ENCODE data around the gene MSMB. TPM values are rescaled to one million over a fixed set of nuclear protein-coding genes. Genes with fewer than 3 reads are reported as not detected.
"Not testable (repeated sequence)": the region's sequence is repeated elsewhere in the genome, so short reads cannot be mapped to it uniquely, and the experiment has no call there.

The MSMB gene
- total RNA-seq, 1 donor = not detected

DNA sequence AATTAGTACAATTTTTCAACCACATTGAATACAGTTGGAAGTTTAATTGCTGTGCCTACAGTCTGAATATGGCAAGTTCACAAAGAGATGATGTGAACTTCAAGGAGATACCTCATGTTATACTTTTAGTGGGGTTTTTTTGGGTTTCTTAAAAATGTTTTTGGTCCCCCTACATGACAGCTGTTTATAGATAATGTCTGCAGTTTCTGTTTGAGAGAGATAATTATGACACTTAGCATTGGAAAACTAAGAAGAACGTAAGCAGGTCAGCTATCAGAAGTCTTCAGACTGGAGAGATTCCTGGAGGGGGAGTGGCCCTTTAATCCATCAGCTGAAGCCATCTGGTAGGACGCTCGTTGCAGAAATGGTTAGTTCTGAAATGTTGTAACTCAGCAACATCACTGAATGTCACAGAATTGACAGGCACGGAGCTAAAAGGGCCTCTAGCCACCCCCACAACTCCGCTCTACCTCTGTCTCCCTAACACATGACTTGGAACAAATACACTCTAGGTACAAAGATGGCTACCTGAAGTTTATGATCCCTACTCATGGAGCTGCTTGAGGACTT, 44.8 kb downstream of the MSMB start:
- no peaks in the 10 kb centered on the region for H3K9me3 ChIP-seq (ENCODE audit: low read depth, low read length)
- no peak overlapping the region for H3K27ac ChIP-seq (ENCODE audit: low read depth, low read length)
- H3K4me3 ChIP-seq (ENCODE audit: insufficient read depth, low read length) = no peak overlapping the region
- DNase-seq (ENCODE audit: insufficient read length, low spot score, missing footprints) = peak; percentile 18
- TF ChIP-seq, protein P1, sequence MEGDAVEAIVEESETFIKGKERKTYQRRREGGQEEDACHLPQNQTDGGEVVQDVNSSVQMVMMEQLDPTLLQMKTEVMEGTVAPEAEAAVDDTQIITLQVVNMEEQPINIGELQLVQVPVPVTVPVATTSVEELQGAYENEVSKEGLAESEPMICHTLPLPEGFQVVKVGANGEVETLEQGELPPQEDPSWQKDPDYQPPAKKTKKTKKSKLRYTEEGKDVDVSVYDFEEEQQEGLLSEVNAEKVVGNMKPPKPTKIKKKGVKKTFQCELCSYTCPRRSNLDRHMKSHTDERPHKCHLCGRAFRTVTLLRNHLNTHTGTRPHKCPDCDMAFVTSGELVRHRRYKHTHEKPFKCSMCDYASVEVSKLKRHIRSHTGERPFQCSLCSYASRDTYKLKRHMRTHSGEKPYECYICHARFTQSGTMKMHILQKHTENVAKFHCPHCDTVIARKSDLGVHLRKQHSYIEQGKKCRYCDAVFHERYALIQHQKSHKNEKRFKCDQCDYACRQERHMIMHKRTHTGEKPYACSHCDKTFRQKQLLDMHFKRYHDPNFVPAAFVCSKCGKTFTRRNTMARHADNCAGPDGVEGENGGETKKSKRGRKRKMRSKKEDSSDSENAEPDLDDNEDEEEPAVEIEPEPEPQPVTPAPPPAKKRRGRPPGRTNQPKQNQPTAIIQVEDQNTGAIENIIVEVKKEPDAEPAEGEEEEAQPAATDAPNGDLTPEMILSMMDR (IDR thresholded peaks at IDR 0.05; ENCODE audit: extremely low read depth, low read depth, low read length) = no peak
- peaks cover 16% of the 10 kb centered on the region for H3K79me2 ChIP-seq (ENCODE audit: insufficient read depth, low read length)
- H3K27me3 ChIP-seq (ENCODE audit: insufficient read depth, low read length) = no peaks in the 10 kb centered on the region
- H2AFZ ChIP-seq (ENCODE audit: low read length) = no peak overlapping the region
- peaks cover 67% of the 10 kb centered on the region for H3K36me3 ChIP-seq (ENCODE audit: insufficient read depth, low read length)
- peaks cover 17% of the 10 kb centered on the region for H3K4me1 ChIP-seq (ENCODE audit: insufficient read depth, low read length)
- peaks cover 21% of the 10 kb centered on the region for H4K20me1 ChIP-seq (ENCODE audit: insufficient read depth, low read length)
- H3K4me2 ChIP-seq (ENCODE audit: insufficient read depth, low read length) = no peak overlapping the region

DNA sequence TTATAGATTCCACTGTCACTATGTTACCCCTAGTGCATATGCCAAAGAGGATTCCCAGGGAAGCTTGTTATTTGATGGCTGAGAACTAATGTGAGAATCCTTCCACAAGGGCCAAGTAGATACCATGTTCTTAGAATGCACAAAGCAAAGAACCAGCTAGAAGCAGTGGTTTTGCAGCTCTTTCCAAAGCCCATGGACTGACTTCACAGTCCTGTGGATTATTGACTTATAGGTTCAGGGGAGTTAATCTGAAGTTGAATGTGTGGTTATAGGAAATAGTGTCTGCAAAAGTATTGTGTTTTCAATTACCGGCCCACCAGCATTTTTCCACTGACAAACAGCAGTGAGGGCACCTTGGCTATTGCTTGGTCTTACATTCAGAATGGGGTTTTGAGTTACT, 45.5 kb downstream of the MSMB start:
- H3K9me3 ChIP-seq (ENCODE audit: low read depth, low read length) = no peaks in the 10 kb centered on the region
- peaks cover 9% of the 10 kb centered on the region for H3K4me1 ChIP-seq (ENCODE audit: insufficient read depth, low read length)
- no peak overlapping the region for H3K4me2 ChIP-seq (ENCODE audit: insufficient read depth, low read length)
- no peak for DNase-seq (ENCODE audit: insufficient read length, low spot score, missing footprints)
- no peak overlapping the region for H3K27ac ChIP-seq (ENCODE audit: low read depth, low read length)
- H2AFZ ChIP-seq (ENCODE audit: low read length) = no peak overlapping the region
- peaks cover 16% of the 10 kb centered on the region for H3K79me2 ChIP-seq (ENCODE audit: insufficient read depth, low read length)
- TF ChIP-seq, protein P1 (IDR thresholded peaks at IDR 0.05; ENCODE audit: extremely low read depth, low read depth, low read length) = no peak
- no peaks in the 10 kb centered on the region for H3K27me3 ChIP-seq (ENCODE audit: insufficient read depth, low read length)
- peaks cover 60% of the 10 kb centered on the region for H3K36me3 ChIP-seq (ENCODE audit: insufficient read depth, low read length)
- no peak overlapping the region for H3K4me3 ChIP-seq (ENCODE audit: insufficient read depth, low read length)
- peaks cover 14% of the 10 kb centered on the region for H4K20me1 ChIP-seq (ENCODE audit: insufficient read depth, low read length)

DNA sequence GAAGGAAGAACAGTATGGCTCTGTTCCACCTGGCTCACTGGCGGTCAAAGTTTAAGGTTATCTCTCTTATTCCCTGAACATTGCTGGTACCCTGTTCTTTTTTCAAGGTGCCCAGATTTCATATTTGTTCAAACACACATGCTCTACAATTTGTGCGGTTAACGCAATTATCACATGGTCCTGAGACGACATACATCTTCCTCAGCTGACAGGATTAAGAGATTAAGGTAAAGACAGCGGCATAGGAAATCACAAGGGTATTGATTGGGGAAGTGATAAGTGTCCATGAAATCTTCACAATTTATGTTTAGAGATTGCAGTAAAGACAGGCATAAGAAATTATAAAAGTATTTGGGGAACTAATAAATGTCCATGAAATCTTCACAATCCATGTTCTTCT, 46.1 kb downstream of the MSMB start:
- H3K4me2 ChIP-seq (ENCODE audit: insufficient read depth, low read length); H3K4me1 ChIP-seq (ENCODE audit: insufficient read depth, low read length); H3K27ac ChIP-seq (ENCODE audit: low read depth, low read length); H3K4me3 ChIP-seq (ENCODE audit: insufficient read depth, low read length); DNase-seq (ENCODE audit: insufficient read length, low spot score, missing footprints); H2AFZ ChIP-seq (ENCODE audit: low read length); H3K27me3 ChIP-seq (ENCODE audit: insufficient read depth, low read length); H3K9me3 ChIP-seq (ENCODE audit: low read depth, low read length): not testable (repeated sequence)
- Histone ChIP-seq H3K36me3 (ENCODE audit: insufficient read depth, low read length) (peaks cover 54% of the 10 kb centered on the region), H4K20me1 (ENCODE audit: insufficient read depth, low read length) (peaks cover 12% of the 10 kb centered on the region), H3K79me2 (ENCODE audit: insufficient read depth, low read length) (peaks cover 15% of the 10 kb centered on the region)

DNA sequence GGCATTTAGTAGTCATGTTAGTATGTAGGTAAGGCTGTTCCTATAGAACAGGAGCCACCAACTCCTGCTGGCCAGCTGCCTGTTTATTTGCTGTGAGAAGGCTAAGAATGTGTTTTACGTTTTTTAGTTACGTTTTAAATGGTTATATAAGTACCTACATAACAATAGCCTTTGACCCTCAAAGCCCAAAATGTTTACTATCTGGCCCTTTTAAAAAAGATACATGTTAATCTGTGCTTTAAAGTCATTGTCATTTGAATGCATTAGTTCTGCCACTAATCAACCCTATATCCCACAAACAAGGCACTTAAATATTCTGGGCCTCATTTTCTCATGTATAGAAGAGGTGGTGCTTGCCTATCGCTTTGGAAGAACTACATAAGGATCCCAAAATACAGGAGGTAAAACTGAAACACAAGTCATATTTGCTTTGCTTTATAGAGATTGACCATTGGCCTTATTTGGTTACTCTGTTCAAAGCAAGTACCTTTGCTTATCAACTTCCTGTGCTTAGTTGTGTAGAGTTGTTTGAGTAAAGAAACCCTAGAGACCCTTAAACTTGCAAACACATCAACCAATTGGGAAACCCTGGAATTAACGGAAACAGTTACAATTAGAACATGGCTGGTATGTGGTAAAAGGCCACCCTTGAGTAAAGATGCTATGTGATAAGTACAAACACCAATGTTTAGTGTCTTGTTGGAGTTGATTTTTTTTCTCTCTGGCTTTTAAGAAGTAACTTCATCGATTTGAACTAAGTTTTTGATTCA, 47.9 kb downstream of the MSMB start:
- Histone ChIP-seq H4K20me1 (ENCODE audit: insufficient read depth, low read length) (peaks cover 11% of the 10 kb centered on the region), H3K27me3 (ENCODE audit: insufficient read depth, low read length) (no peaks in the 10 kb centered on the region), H2AFZ (ENCODE audit: low read length) (no peak overlapping the region), H3K27ac (ENCODE audit: low read depth, low read length) (no peak overlapping the region), H3K4me3 (ENCODE audit: insufficient read depth, low read length) (no peak overlapping the region), H3K36me3 (ENCODE audit: insufficient read depth, low read length) (peaks cover 36% of the 10 kb centered on the region), H3K4me1 (ENCODE audit: insufficient read depth, low read length) (peaks cover 3% of the 10 kb centered on the region), H3K79me2 (ENCODE audit: insufficient read depth, low read length) (peaks cover 13% of the 10 kb centered on the region), H3K4me2 (ENCODE audit: insufficient read depth, low read length) (no peak overlapping the region), H3K9me3 (ENCODE audit: low read depth, low read length) (no peaks in the 10 kb centered on the region)
- TF ChIP-seq, protein P1 (IDR thresholded peaks at IDR 0.05; ENCODE audit: extremely low read depth, low read depth, low read length) = no peak
- DNase-seq (ENCODE audit: insufficient read length, low spot score, missing footprints) = no peak

All from osteoblast (primary cell).